Mesothelial cell of epicardium (in vitro differentiated cells): ENCODE data around the gene HIGD1B. TPM values are rescaled to one million over a fixed set of nuclear protein-coding genes. Genes with fewer than 3 reads are reported as not detected.

Experiments
- DNase-seq, 2 experiments: peaks; one replicate each; pipeline ENCODE4 v3.0.0; 2021; ENCODE audit warnings: low spot score in 2 of 2; ENCODE audit not compliant: unreplicated experiment in 2 of 2
- H3K27ac Mint-ChIP-seq: 2 replicates; pipeline ENCODE4 v1.8.0; 2021; ENCODE audit warnings: mixed read lengths
- H3K27me3 Mint-ChIP-seq: 2 replicates; pipeline ENCODE4 v1.8.0; 2021; ENCODE audit warnings: low read depth, mixed read lengths
- H3K36me3 Mint-ChIP-seq: 2 replicates; pipeline ENCODE4 v1.8.0; 2021; ENCODE audit warnings: mixed read lengths
- H3K4me1 Mint-ChIP-seq: 2 replicates; pipeline ENCODE4 v1.8.0; 2021; ENCODE audit warnings: mixed read lengths
- H3K4me3 Mint-ChIP-seq: 2 replicates; pipeline ENCODE4 v1.8.0; 2021; ENCODE audit warnings: mild to moderate bottlenecking, moderate library complexity, mixed read lengths
- H3K9me3 Mint-ChIP-seq: 2 replicates; pipeline ENCODE4 v1.8.0; 2021; ENCODE audit warnings: mixed read lengths
- total RNA-seq: library from RNA; stranded (reverse); gene quantifications from 3 replicates; pipeline ENCODE4 v1.2.1, GENCODE V29; 2021
- TF ChIP-seq, protein P1 (sequence below): fragments of 200-600 bp; sonication (generic); IDR thresholded peaks from one replicate; pipeline ENCODE4 v1.5.0; 2021; ENCODE audit warnings: antibody characterized with exemption; ENCODE audit not compliant: unreplicated experiment

Gene HIGD1B
- total RNA-seq, 1 donor from 2014 or later: not detected

- DNase-seq: no peak
- H3K4me1 Mint-ChIP-seq: peaks cover 24% of the 10 kb centered on the region
- TF ChIP-seq, protein P1, sequence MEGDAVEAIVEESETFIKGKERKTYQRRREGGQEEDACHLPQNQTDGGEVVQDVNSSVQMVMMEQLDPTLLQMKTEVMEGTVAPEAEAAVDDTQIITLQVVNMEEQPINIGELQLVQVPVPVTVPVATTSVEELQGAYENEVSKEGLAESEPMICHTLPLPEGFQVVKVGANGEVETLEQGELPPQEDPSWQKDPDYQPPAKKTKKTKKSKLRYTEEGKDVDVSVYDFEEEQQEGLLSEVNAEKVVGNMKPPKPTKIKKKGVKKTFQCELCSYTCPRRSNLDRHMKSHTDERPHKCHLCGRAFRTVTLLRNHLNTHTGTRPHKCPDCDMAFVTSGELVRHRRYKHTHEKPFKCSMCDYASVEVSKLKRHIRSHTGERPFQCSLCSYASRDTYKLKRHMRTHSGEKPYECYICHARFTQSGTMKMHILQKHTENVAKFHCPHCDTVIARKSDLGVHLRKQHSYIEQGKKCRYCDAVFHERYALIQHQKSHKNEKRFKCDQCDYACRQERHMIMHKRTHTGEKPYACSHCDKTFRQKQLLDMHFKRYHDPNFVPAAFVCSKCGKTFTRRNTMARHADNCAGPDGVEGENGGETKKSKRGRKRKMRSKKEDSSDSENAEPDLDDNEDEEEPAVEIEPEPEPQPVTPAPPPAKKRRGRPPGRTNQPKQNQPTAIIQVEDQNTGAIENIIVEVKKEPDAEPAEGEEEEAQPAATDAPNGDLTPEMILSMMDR: no peak
- no peak overlapping the region for H3K4me3 Mint-ChIP-seq
- no peaks in the 10 kb centered on the region for H3K36me3 Mint-ChIP-seq
- no peaks in the 10 kb centered on the region for H3K9me3 Mint-ChIP-seq
- no peak overlapping the region for H3K27ac Mint-ChIP-seq
- no peaks in the 10 kb centered on the region for H3K27me3 Mint-ChIP-seq
Observed at GRCh38 chr17:44826123-44826790, 21.4 kb upstream of the HIGD1B start.

- DNase-seq: no peak
- H3K27me3 Mint-ChIP-seq: no peaks in the 10 kb centered on the region
- no peaks in the 10 kb centered on the region for H3K9me3 Mint-ChIP-seq
- H3K4me1 Mint-ChIP-seq: peaks cover 30% of the 10 kb centered on the region
- peak overlapping the region; percentile 50 for H3K27ac Mint-ChIP-seq
- H3K36me3 Mint-ChIP-seq: no peaks in the 10 kb centered on the region
- peak overlapping the region; percentile 86 for H3K4me3 Mint-ChIP-seq
- TF ChIP-seq, protein P1: no peak
Observed at GRCh38 chr17:44827863-44828262, 19.8 kb upstream of the HIGD1B start.

- Mint-ChIP-seq H3K27ac (peak overlapping the region; percentile 87), H3K36me3 (no peaks in the 10 kb centered on the region), H3K27me3 (no peaks in the 10 kb centered on the region), H3K4me3 (peak overlapping the region; percentile 86), H3K9me3 (no peaks in the 10 kb centered on the region), H3K4me1 (peaks cover 33% of the 10 kb centered on the region)
- no peak for DNase-seq
- TF ChIP-seq, protein P1: no peak
Observed at GRCh38 chr17:44828919-44829522, 18.7 kb upstream of the HIGD1B start.

DNA sequence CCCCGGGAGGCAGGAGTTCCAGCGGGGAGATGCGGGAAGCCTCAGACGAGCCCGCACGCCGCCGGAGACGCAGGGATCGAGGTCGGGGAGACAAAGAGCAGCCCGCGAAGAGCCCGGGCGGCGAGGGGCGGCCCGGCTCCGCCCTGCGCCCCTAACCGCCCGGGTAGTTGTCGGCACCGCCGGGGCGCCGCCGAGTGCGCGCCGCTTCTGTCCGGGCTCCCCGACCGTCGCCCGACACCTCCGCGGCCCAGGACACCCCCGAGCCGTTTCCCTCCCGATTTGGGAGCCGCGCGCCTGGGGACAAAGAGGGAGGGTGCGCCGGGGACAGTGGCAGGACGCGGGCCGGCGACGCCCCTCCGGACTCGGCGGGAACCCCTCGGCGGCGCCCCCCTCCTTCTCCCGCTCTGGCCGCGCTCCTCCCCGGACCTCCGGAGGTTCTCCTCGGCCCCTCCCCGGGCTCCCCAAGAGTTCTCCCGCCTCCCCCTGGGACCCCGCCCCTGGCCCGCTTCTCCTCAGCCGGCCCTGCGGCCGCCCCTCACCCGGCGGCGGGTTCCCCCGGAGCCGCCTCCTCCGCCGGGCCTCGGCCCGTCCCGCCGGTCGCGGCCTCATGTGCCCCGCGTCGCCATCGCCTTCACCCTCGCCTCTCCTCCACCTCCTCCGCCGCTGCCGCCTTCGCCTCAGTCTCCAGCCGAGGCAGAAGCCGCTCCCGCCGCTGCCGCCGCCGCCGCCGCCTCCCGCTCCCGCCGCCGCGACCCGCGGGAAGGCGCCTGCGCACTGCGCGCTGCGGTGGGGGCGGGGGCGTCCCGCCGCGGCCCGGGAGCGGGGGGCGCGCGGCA lies 17.9 kb upstream of the HIGD1B start, which contains the start of gene GJC1:
GJC1 (minus strand) TSS at position 765 of the 836 bp plus-strand sequence. CDS start 24,470 bp downstream, outside the sequence.
- H3K4me1 Mint-ChIP-seq: peaks cover 33% of the 10 kb centered on the region
- peak; percentile 41 to 71 for DNase-seq
- no peaks in the 10 kb centered on the region for H3K36me3 Mint-ChIP-seq

More for the DNA sequence above, 17.9 kb upstream of the HIGD1B start, which contains the start of gene GJC1:
- TF ChIP-seq, protein P1: no peak
- Mint-ChIP-seq H3K4me3 (peak within 1 kb of the TSS; percentile 86), H3K27ac (peak within 1 kb of the TSS; percentile 87), H3K9me3 (no peaks in the 10 kb centered on the region), H3K27me3 (no peaks in the 10 kb centered on the region)
